Sciatic nerve (tissue), 2 donors: Measurements from ENCODE around the gene GNAO1. TPM values are rescaled to one million over a fixed set of nuclear protein-coding genes. Genes with fewer than 3 reads are reported as not detected.
A peak's percentile ranks its signal among the peaks of the same experiment; 100 is the strongest.
"Not testable (repeated sequence)": the region's sequence is repeated elsewhere in the genome, so short reads cannot be mapped to it uniquely, and the experiment has no call there.

Source experiments
- ATAC-seq: fragments of 200-7000 bp; cut with Tn5 transposase; one replicate; pipeline ENCODE4 v1.9.1; 2020; ENCODE audit warnings: mild to moderate bottlenecking, moderate library complexity
- DNase-seq: peaks from one replicate; pipeline ENCODE4 v3.0.0-alpha.2; 2020; ENCODE audit warnings: low spot score
- intact Hi-C: fragments of 100-400 bp; cut with DNase I; formaldehyde crosslinking; loops from one replicate; pipeline ENCODE4 v1.14.2; 2022
- total RNA-seq: library from RNA; stranded (reverse); fragmentation: NEBNext Ultra II Directional; extraction: Animal tissue kit (Norgen Biotek cat#: 25700); gene quantifications from one replicate; pipeline ENCODE4 v1.2.1, GENCODE V29; 2021
- donor health status: DM: no; HTN: no; CAD: no.
- donor health status: DM: no; HTN: no; CAD: no.

GNAO1 gene
- total RNA-seq, 1 donor from 2014 or later = 7.9 TPM

- ATAC-seq (no peak), DNase-seq (no peak)
- intact Hi-C loops = no loop called here
These were observed 172.0 kb downstream of the GNAO1 start for GRCh38 chr16:56363181-56363716.

GRCh38 chr16:56363781-56364565, 172.7 kb downstream of the GNAO1 start:
- ATAC-seq (no peak), DNase-seq (no peak)
- intact Hi-C loops = no loop called here

- intact Hi-C loops = no loop called here
- ATAC-seq = no peak
- DNase-seq = peak; percentile 53
These were observed 173.6 kb downstream of the GNAO1 start for GRCh38 chr16:56364865-56365264.

GRCh38 chr16:56365552-56365951, 174.3 kb downstream of the GNAO1 start:
- intact Hi-C loops = no loop called here
- DNase-seq (no peak), ATAC-seq (no peak)

- no peak for DNase-seq
- no peak for ATAC-seq
These were observed 175.7 kb downstream of the GNAO1 start for GRCh38 chr16:56366945-56367344.

GRCh38 chr16:56367764-56368163, 176.5 kb downstream of the GNAO1 start:
- intact Hi-C loops = no loop called here
- no peak for DNase-seq
- no peak for ATAC-seq

More at GRCh38 chr16:56366945-56367344, 175.7 kb downstream of the GNAO1 start:
- intact Hi-C loops = no loop called here

- intact Hi-C loops = no loop called here
- no peak for DNase-seq
- no peak for ATAC-seq
These were observed 177.3 kb downstream of the GNAO1 start for GRCh38 chr16:56368545-56368944.

GRCh38 chr16:56369202-56369601, 177.9 kb downstream of the GNAO1 start:
- DNase-seq (no peak), ATAC-seq (no peak)
- intact Hi-C loops = no loop called here

GRCh38 chr16:56370185-56370874, 179.0 kb downstream of the GNAO1 start:
- ATAC-seq (no peak), DNase-seq (no peak)
- intact Hi-C loops = no loop called here

GRCh38 chr16:56370875-56371659, 179.8 kb downstream of the GNAO1 start:
- ATAC-seq (peak; percentile 61), DNase-seq (no peak)
- intact Hi-C loops = no loop called here

GRCh38 chr16:56371660-56371937, 180.3 kb downstream of the GNAO1 start:
- intact Hi-C loops = no loop called here
- DNase-seq (no peak), ATAC-seq (peak; percentile 30)

- intact Hi-C loops = no loop called here
- no peak for ATAC-seq
These were observed 180.8 kb downstream of the GNAO1 start for GRCh38 chr16:56372013-56372634.

GRCh38 chr16:56373003-56373402, 181.7 kb downstream of the GNAO1 start:
- ATAC-seq (no peak), DNase-seq (no peak)
- intact Hi-C loops = no loop called here

More at GRCh38 chr16:56372013-56372634, 180.8 kb downstream of the GNAO1 start:
- DNase-seq = no peak

- DNase-seq, ATAC-seq, intact Hi-C loops: not testable (repeated sequence)
These were observed 184.5 kb downstream of the GNAO1 start for GRCh38 chr16:56375792-56376191.

GRCh38 chr16:56379044-56379443, 187.8 kb downstream of the GNAO1 start:
- DNase-seq, ATAC-seq, intact Hi-C loops: not testable (repeated sequence)

- intact Hi-C loops, DNase-seq, ATAC-seq: not testable (repeated sequence)
These were observed 189.6 kb downstream of the GNAO1 start for GRCh38 chr16:56380778-56381485.

GRCh38 chr16:56382459-56382858, 191.2 kb downstream of the GNAO1 start:
- intact Hi-C loops = no loop called here
- ATAC-seq = no peak

GRCh38 chr16:56382901-56383355, 191.6 kb downstream of the GNAO1 start:
- DNase-seq (no peak), ATAC-seq (no peak)
- intact Hi-C loops = no loop called here

More at GRCh38 chr16:56382459-56382858, 191.2 kb downstream of the GNAO1 start:
- DNase-seq = no peak
